ENCODE data around the gene C18orf63. TPM values are rescaled to one million over a fixed set of nuclear protein-coding genes. Genes with fewer than 3 reads are reported as not detected.

Gene C18orf63
- total RNA-seq, 4 donors from 2014 or later = not detected

GRCh38 chr18:74396171-74397169 is 80.8 kb downstream of the C18orf63 start:
- H3K27me3 ChIP-seq = peaks cover 10% of the 10 kb centered on the region
- peak; percentile 32 for ATAC-seq
- peak overlapping the region in 2 of 4 donors; percentile 20 to 24 for H3K27ac ChIP-seq
- WGBS, 2 donors (ENCODE audit: low coverage in 1 of 2) = 46 to 48% methylated on average over 13 to 16 of the region's 16 CpGs
- no peak for TF ChIP-seq CTCF (IDR thresholded peaks at IDR 0.05)
- TF ChIP-seq EP300 (IDR thresholded peaks at IDR 0.05) = no peak
- no peak for TF ChIP-seq POLR2A (IDR thresholded peaks at IDR 0.05)
- TF ChIP-seq POLR2AphosphoS5 (IDR thresholded peaks at IDR 0.05) = no peak
- peaks cover 0 to 16% (median 3%) of the 10 kb centered on the region in 3 donors for H3K4me1 ChIP-seq
- H3K4me3 ChIP-seq = no peak overlapping the region
- no peaks in the 10 kb centered on the region for H3K9me3 ChIP-seq
- H3K36me3 ChIP-seq = no peaks in the 10 kb centered on the region

- TF ChIP-seq CTCF (IDR thresholded peaks at IDR 0.05) (no peak), POLR2A (IDR thresholded peaks at IDR 0.05) (no peak), EP300 (IDR thresholded peaks at IDR 0.05) (no peak), POLR2AphosphoS5 (IDR thresholded peaks at IDR 0.05) (no peak)
- WGBS, 2 donors (ENCODE audit: low coverage in 1 of 2) = 38 to 80% methylated on average over 1 of the region's 7 CpGs
- ATAC-seq = no peak
- Histone ChIP-seq H3K4me3 (no peak overlapping the region), H3K27me3 (peaks cover 10% of the 10 kb centered on the region), H3K36me3 (no peaks in the 10 kb centered on the region), H3K4me1 (peaks cover 0 to 16% (median 3%) of the 10 kb centered on the region in 3 donors), H3K27ac (no peak overlapping the region), H3K9me3 (no peaks in the 10 kb centered on the region)
Observed at GRCh38 chr18:74397572-74397971, 81.9 kb downstream of the C18orf63 start.

- 25 to 43% methylated on average over 7 to 12 of the region's 14 CpGs for WGBS, 2 donors (ENCODE audit: low coverage in 1 of 2)
- peak overlapping the region in 1 of 4 donors; percentile 23 for H3K27ac ChIP-seq
- H3K4me1 ChIP-seq = peaks cover 0 to 16% (median 3%) of the 10 kb centered on the region in 3 donors
- H3K36me3 ChIP-seq = no peaks in the 10 kb centered on the region
- peak; percentile 49 for ATAC-seq
- peaks cover 10% of the 10 kb centered on the region for H3K27me3 ChIP-seq
- H3K9me3 ChIP-seq = no peaks in the 10 kb centered on the region
- TF ChIP-seq CTCF (IDR thresholded peaks at IDR 0.05) (no peak), POLR2A (IDR thresholded peaks at IDR 0.05) (no peak), POLR2AphosphoS5 (IDR thresholded peaks at IDR 0.05) (no peak), EP300 (IDR thresholded peaks at IDR 0.05) (no peak)
- H3K4me3 ChIP-seq = no peak overlapping the region
Observed at GRCh38 chr18:74399091-74399887, 83.7 kb downstream of the C18orf63 start.

GRCh38 chr18:74400813-74401212 is 85.2 kb downstream of the C18orf63 start:
- TF ChIP-seq POLR2A (IDR thresholded peaks at IDR 0.05) = no peak
- TF ChIP-seq CTCF (IDR thresholded peaks at IDR 0.05) = no peak
- no peak for TF ChIP-seq EP300 (IDR thresholded peaks at IDR 0.05)
- TF ChIP-seq POLR2AphosphoS5 (IDR thresholded peaks at IDR 0.05) = no peak
- peaks cover 0 to 16% (median 3%) of the 10 kb centered on the region in 3 donors for H3K4me1 ChIP-seq
- no peak for ATAC-seq

More at GRCh38 chr18:74400813-74401212, 85.2 kb downstream of the C18orf63 start:
- Histone ChIP-seq H3K27me3 (peaks cover 10% of the 10 kb centered on the region), H3K9me3 (no peaks in the 10 kb centered on the region), H3K27ac (no peak overlapping the region), H3K4me3 (no peak overlapping the region), H3K36me3 (no peaks in the 10 kb centered on the region)
- 68 to 71% methylated on average over 3 to 4 of the region's 4 CpGs for WGBS, 2 donors (ENCODE audit: low coverage in 1 of 2)
